Transverse colon (tissue), 4 donors: ENCODE measurements around the gene ANKLE2.

ENCODE experiments used
- CTCF ChIP-seq, 5 experiments: fragments of 200-600 bp in 3 of 5; fragments of 450-650 bp in 2 of 5; sonication (generic) in 3 of 5; IDR thresholded peaks; 1 replicate in 2 of 5; 2 replicates in 3 of 5; pipeline ENCODE4 v1.5.1; 2016 to 2017; ENCODE audit warnings: antibody characterized with exemption in 5 of 5, inconsistent platforms in 3 of 5, mild to moderate bottlenecking in 2 of 5, moderate library complexity in 1 of 5
- POLR2A ChIP-seq: fragments of 450-650 bp; IDR thresholded peaks from one replicate; pipeline ENCODE4 v1.6.1; 2016; ENCODE audit warnings: antibody characterized with exemption, mild to moderate bottlenecking, moderate library complexity
- POLR2AphosphoS5 ChIP-seq, 3 donors: sonication (generic); formaldehyde crosslinking; IDR thresholded peaks; one replicate each; pipeline ENCODE4 v1.6.1; 2016; ENCODE audit warnings: antibody characterized with exemption in 3 of 3

DNA sequence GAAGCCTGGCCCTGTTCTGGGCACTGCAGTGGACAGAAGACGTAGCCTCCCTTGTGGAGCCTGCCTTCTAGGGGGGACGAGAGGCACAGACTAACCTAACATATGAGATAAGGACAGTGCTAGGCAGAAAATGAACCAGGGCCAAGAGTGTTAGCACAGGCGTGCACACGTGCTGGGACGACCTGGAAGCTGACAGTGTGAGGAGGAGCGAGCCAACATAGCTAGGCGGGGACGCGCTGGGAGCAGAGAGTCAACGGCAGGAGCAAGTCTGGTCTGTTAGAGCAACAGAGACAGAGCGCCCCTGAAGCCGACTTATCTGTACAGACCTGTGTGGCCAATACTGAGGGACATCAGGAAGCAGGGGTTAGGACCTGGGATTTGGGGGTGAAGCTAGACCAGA is 66.2 kb downstream of the ANKLE2 start:
- TF ChIP-seq CTCF (IDR thresholded peaks at IDR 0.05) (no peak), POLR2A (no peak), POLR2AphosphoS5 (IDR thresholded peaks at IDR 0.05) (no peak)
